Measurements from ENCODE around the gene GUSB. TPM values are rescaled to one million over a fixed set of nuclear protein-coding genes. Genes with fewer than 3 reads are reported as not detected.
"Not testable (repeated sequence)": the region's sequence is repeated elsewhere in the genome, so short reads cannot be mapped to it uniquely, and the experiment has no call there.

Gene GUSB
- total and polyA plus RNA-seq, 4 donors: 45.2 to 94.7 (median 53.0) TPM

- TF ChIP-seq, protein P1, sequence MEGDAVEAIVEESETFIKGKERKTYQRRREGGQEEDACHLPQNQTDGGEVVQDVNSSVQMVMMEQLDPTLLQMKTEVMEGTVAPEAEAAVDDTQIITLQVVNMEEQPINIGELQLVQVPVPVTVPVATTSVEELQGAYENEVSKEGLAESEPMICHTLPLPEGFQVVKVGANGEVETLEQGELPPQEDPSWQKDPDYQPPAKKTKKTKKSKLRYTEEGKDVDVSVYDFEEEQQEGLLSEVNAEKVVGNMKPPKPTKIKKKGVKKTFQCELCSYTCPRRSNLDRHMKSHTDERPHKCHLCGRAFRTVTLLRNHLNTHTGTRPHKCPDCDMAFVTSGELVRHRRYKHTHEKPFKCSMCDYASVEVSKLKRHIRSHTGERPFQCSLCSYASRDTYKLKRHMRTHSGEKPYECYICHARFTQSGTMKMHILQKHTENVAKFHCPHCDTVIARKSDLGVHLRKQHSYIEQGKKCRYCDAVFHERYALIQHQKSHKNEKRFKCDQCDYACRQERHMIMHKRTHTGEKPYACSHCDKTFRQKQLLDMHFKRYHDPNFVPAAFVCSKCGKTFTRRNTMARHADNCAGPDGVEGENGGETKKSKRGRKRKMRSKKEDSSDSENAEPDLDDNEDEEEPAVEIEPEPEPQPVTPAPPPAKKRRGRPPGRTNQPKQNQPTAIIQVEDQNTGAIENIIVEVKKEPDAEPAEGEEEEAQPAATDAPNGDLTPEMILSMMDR (IDR thresholded peaks at IDR 0.05; ENCODE audit: low read depth, low read length, missing input control): no peak
- TF ChIP-seq JUND (IDR thresholded peaks at IDR 0.05): no peak
- no peak for TF ChIP-seq YY1 (IDR thresholded peaks at IDR 0.05)
- TF ChIP-seq TAF1 (conservative IDR thresholded peaks at IDR 0.05): no peak
These were observed 10.5 kb upstream of the GUSB start (continued) for GRCh38 chr7:65992526-65992925.

DNA sequence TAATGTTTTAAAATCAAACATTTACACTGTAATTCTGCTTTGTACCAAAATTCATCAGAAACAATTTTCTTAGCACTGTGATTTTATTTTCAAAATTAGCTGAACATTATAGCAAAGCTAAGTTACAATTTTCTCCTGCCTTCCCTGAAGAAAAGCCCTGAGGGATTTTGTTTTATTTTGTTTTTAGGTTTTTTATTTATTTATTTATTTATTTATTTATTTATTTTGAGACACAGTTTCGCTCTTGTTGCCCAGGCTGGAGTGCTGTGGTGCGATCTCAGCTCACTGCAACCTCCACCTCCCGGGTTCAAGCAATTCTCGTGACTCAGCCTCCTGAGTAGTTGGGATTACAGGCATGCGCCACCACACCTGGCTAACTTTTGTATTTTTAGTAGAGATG is 9.8 kb upstream of the GUSB start:
- not testable (repeated sequence) for DNase-seq (ENCODE audit: low spot score); H3K4me1 ChIP-seq (ENCODE audit: control insufficient read depth in 4 of 4, insufficient read depth in 4 of 4, low read length in 3 of 4); H3K9ac ChIP-seq (ENCODE audit: low read depth in 1 of 2, low read length in 2 of 2); H3K4me3 ChIP-seq (ENCODE audit: low read depth in 1 of 3, low read length in 3 of 3); H3K27me3 ChIP-seq (ENCODE audit: control insufficient read depth in 4 of 4, insufficient read depth in 4 of 4, low read length in 3 of 4); H3K9me3 ChIP-seq (ENCODE audit: control insufficient read depth in 4 of 4, low read length in 3 of 4); H3K36me3 ChIP-seq (ENCODE audit: control insufficient read depth in 4 of 4, insufficient read depth in 3 of 4, low read depth in 1 of 4, low read length in 3 of 4); H3K27ac ChIP-seq (ENCODE audit: low read depth in 1 of 2, low read length in 2 of 2)
- 99% methylated on average over 5 of the region's 5 CpGs for WGBS

GRCh38 chr7:65989694-65990080 is 7.7 kb upstream of the GUSB start:
- WGBS: 85% methylated on average over 3 of the region's 3 CpGs
- no peaks in the 10 kb centered on the region for H3K9me3 ChIP-seq (ENCODE audit: control insufficient read depth in 4 of 4, low read length in 3 of 4)
- TF ChIP-seq, protein P2, sequence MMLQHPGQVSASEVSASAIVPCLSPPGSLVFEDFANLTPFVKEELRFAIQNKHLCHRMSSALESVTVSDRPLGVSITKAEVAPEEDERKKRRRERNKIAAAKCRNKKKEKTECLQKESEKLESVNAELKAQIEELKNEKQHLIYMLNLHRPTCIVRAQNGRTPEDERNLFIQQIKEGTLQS (IDR thresholded peaks at IDR 0.05): no peak
- TF ChIP-seq RXRA (IDR thresholded peaks at IDR 0.05) (no peak), REST (IDR thresholded peaks at IDR 0.05) (no peak), ZBTB33 (IDR thresholded peaks at IDR 0.05) (no peak), FOXA2 (IDR thresholded peaks at IDR 0.05) (no peak), HNF4A (conservative IDR thresholded peaks at IDR 0.05) (no peak), GABPA (IDR thresholded peaks at IDR 0.05 in 1 of 2, conservative IDR thresholded peaks at IDR 0.05 in 1 of 2) (no peak), JUND (IDR thresholded peaks at IDR 0.05) (no peak)
- H3K4me3 ChIP-seq (ENCODE audit: low read depth in 1 of 3, low read length in 3 of 3): no peak overlapping the region
- DNase-seq (ENCODE audit: low spot score): no peak
- H3K4me1 ChIP-seq (ENCODE audit: control insufficient read depth in 4 of 4, insufficient read depth in 4 of 4, low read length in 3 of 4): no peaks in the 10 kb centered on the region
- no peak overlapping the region for H3K9ac ChIP-seq (ENCODE audit: low read depth in 1 of 2, low read length in 2 of 2)
- H3K36me3 ChIP-seq (ENCODE audit: control insufficient read depth in 4 of 4, insufficient read depth in 3 of 4, low read depth in 1 of 4, low read length in 3 of 4): no peaks in the 10 kb centered on the region
- H3K27ac ChIP-seq (ENCODE audit: low read depth in 1 of 2, low read length in 2 of 2): no peak overlapping the region
- H3K27me3 ChIP-seq (ENCODE audit: control insufficient read depth in 4 of 4, insufficient read depth in 4 of 4, low read length in 3 of 4): no peaks in the 10 kb centered on the region

DNA sequence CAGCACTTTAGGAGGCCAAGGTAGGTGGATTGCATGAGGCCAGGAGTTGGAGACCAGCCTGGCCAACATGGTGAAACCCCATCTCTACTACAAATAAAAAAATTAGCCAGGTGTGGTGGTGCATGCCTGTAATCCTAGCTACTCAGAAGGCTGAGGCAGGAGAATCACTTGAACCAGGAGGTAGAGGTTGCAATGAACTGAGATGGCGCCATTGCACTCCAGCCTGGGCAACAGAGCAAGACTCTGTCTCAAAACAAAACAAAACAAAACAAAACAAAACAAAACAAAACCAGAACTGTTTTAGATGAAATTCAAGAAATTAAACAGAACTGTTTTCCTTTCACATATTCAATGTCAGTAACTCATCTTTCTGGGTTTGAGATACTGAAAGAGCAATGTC is 6.5 kb upstream of the GUSB start:
- H3K27me3 ChIP-seq (ENCODE audit: control insufficient read depth in 4 of 4, insufficient read depth in 4 of 4, low read length in 3 of 4); H3K27ac ChIP-seq (ENCODE audit: low read depth in 1 of 2, low read length in 2 of 2); H3K4me1 ChIP-seq (ENCODE audit: control insufficient read depth in 4 of 4, insufficient read depth in 4 of 4, low read length in 3 of 4); H3K36me3 ChIP-seq (ENCODE audit: control insufficient read depth in 4 of 4, insufficient read depth in 3 of 4, low read depth in 1 of 4, low read length in 3 of 4); H3K9ac ChIP-seq (ENCODE audit: low read depth in 1 of 2, low read length in 2 of 2); DNase-seq (ENCODE audit: low spot score); H3K9me3 ChIP-seq (ENCODE audit: control insufficient read depth in 4 of 4, low read length in 3 of 4); H3K4me3 ChIP-seq (ENCODE audit: low read depth in 1 of 3, low read length in 3 of 3): not testable (repeated sequence)
- 97% methylated on average over 1 of the region's 1 CpG for WGBS

Data from liver (tissue), 9 donors.